Natural killer cell (primary cell): ENCODE data around the gene PHF19. TPM values are rescaled to one million over a fixed set of nuclear protein-coding genes. Genes with fewer than 3 reads are reported as not detected.

Source experiments
- ATAC-seq, 3 donors: fragments of 150-1000 bp in 2 of 3; fragments of 200-7000 bp in 1 of 3; cut with Tn5 transposase; 1 replicate in 1 of 3; 2 replicates in 2 of 3; pipeline ENCODE4 v1.10.0; 2021; ENCODE audit warnings: mild to moderate bottlenecking in 2 of 3, moderate library complexity in 2 of 3
- DNase-seq, 2 donors: peaks; one replicate each; pipeline versions ENCODE4 v3.0.0 to v3.0.0-alpha.2; 2013 to 2021; ENCODE audit warnings: mixed read lengths in 1 of 2
- H3K27ac ChIP-seq: one replicate; pipeline ENCODE4 v1.5.1; 2013; ENCODE audit warnings: mild to moderate bottlenecking, low read length
- H3K27me3 ChIP-seq: one replicate; pipeline ENCODE4 v1.6.1; 2013; ENCODE audit warnings: low read length; ENCODE audit not compliant: control insufficient read depth, insufficient read depth
- H3K36me3 ChIP-seq: one replicate; pipeline ENCODE4 v1.6.1; 2013; ENCODE audit warnings: low read length; ENCODE audit not compliant: control insufficient read depth, insufficient read depth
- H3K4me1 ChIP-seq: one replicate; pipeline ENCODE4 v1.6.1; 2013; ENCODE audit warnings: low read length; ENCODE audit not compliant: control insufficient read depth, insufficient read depth
- H3K4me3 ChIP-seq: one replicate; pipeline ENCODE4 v1.5.1; 2013; ENCODE audit warnings: low read length
- H3K9me3 ChIP-seq: one replicate; pipeline ENCODE4 v1.6.1; 2013; ENCODE audit warnings: low read length; ENCODE audit not compliant: control insufficient read depth, insufficient read depth
- H3K27ac Mint-ChIP-seq, 2 donors: one replicate each; pipeline ENCODE4 v1.8.0; 2022; ENCODE audit warnings: mild to moderate bottlenecking in 2 of 2, mixed read lengths in 2 of 2, moderate library complexity in 1 of 2
- H3K27me3 Mint-ChIP-seq, 2 donors: one replicate each; pipeline ENCODE4 v1.8.0; 2022; ENCODE audit warnings: low read depth in 2 of 2, mixed read lengths in 2 of 2
- H3K36me3 Mint-ChIP-seq: one replicate; pipeline ENCODE4 v1.8.0; 2022; ENCODE audit warnings: mixed read lengths
- H3K4me1 Mint-ChIP-seq, 2 donors: one replicate each; pipeline ENCODE4 v1.8.0; 2022; ENCODE audit warnings: mixed read lengths in 2 of 2
- H3K4me3 Mint-ChIP-seq: one replicate; pipeline ENCODE4 v1.8.0; 2022; ENCODE audit warnings: mild to moderate bottlenecking, moderate library complexity, mixed read lengths
- H3K9me3 Mint-ChIP-seq, 2 donors: one replicate each; pipeline ENCODE4 v1.8.0; 2022; ENCODE audit warnings: mixed read lengths in 2 of 2
- WGBS: methylation state at CpG from one replicate; pipeline ENCODE4 v1.1.7; 2013; ENCODE audit warnings: missing lambda C conversion rate; ENCODE audit not compliant: insufficient coverage; 5-methylcytosine and 5-hydroxymethylcytosine counted together
- intact Hi-C: fragments of 100-400 bp; cut with micrococcal nuclease; formaldehyde crosslinking; loops from one replicate; pipeline ENCODE4 v1.14.2; 2022
- total RNA-seq, 4 donors: library from RNA; stranded (reverse); fragments of 120-200 nt in 1 of 4; gene quantifications; one replicate each; pipeline versions ENCODE4 v1.2.3 to v1.2.4, GENCODE V29; 2013 to 2022
- TF ChIP-seq, protein P1 (sequence below): fragments of 200-600 bp; IDR thresholded peaks from one replicate; pipeline ENCODE4 v1.8.0; 2022; ENCODE audit warnings: antibody characterized with exemption

The PHF19 gene
- total RNA-seq, 3 donors from 2014 or later (not counting 1 experiment from before 2014, with no cell fraction given), result 34.1 to 54.0 (median 47.8) TPM

GRCh38 chr9:120921661-120922181 lies 44.7 kb upstream of the PHF19 start:
- Mint-ChIP-seq H3K9me3 (no peaks in the 10 kb centered on the region), H3K27ac (peak overlapping the region in 1 of 2 donors; percentile 99), H3K4me3 (peak overlapping the region; percentile 28), H3K27me3 (no peaks in the 10 kb centered on the region), H3K36me3 (no peaks in the 10 kb centered on the region), H3K4me1 (peaks cover 64 to 66% of the 10 kb centered on the region in 2 donors)
- intact Hi-C loops, result no loop called here
- ATAC-seq (no peak), DNase-seq (peak in 1 of 2 donors; percentile 47)
- WGBS, result 77% methylated on average over 8 of the region's 8 CpGs
- peaks cover 86% of the 10 kb centered on the region for H3K4me1 ChIP-seq
- no peaks in the 10 kb centered on the region for H3K9me3 ChIP-seq
- TF ChIP-seq, protein P1, sequence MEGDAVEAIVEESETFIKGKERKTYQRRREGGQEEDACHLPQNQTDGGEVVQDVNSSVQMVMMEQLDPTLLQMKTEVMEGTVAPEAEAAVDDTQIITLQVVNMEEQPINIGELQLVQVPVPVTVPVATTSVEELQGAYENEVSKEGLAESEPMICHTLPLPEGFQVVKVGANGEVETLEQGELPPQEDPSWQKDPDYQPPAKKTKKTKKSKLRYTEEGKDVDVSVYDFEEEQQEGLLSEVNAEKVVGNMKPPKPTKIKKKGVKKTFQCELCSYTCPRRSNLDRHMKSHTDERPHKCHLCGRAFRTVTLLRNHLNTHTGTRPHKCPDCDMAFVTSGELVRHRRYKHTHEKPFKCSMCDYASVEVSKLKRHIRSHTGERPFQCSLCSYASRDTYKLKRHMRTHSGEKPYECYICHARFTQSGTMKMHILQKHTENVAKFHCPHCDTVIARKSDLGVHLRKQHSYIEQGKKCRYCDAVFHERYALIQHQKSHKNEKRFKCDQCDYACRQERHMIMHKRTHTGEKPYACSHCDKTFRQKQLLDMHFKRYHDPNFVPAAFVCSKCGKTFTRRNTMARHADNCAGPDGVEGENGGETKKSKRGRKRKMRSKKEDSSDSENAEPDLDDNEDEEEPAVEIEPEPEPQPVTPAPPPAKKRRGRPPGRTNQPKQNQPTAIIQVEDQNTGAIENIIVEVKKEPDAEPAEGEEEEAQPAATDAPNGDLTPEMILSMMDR, result no peak
- no peak overlapping the region for H3K4me3 ChIP-seq
- no peak overlapping the region for H3K27ac ChIP-seq
- no peaks in the 10 kb centered on the region for H3K27me3 ChIP-seq
- peaks cover 26% of the 10 kb centered on the region for H3K36me3 ChIP-seq

GRCh38 chr9:120920806-120921178 lies 43.8 kb upstream of the PHF19 start:
- Mint-ChIP-seq H3K9me3 (no peaks in the 10 kb centered on the region), H3K27me3 (no peaks in the 10 kb centered on the region), H3K27ac (peak overlapping the region; percentile 82 to 99), H3K4me3 (no peak overlapping the region), H3K4me1 (peaks cover 55 to 65% of the 10 kb centered on the region in 2 donors), H3K36me3 (no peaks in the 10 kb centered on the region)
- peaks cover 28% of the 10 kb centered on the region for H3K36me3 ChIP-seq
- ATAC-seq, result no peak
- H3K4me1 ChIP-seq, result peaks cover 85% of the 10 kb centered on the region
- intact Hi-C loops, result no loop called here
- no peak overlapping the region for H3K27ac ChIP-seq
- TF ChIP-seq, protein P1, result no peak
- WGBS, result 50% methylated on average over 2 of the region's 3 CpGs
- DNase-seq, result no peak
- H3K9me3 ChIP-seq, result no peaks in the 10 kb centered on the region
- H3K4me3 ChIP-seq, result no peak overlapping the region
- no peaks in the 10 kb centered on the region for H3K27me3 ChIP-seq

GRCh38 chr9:120919843-120920805 lies 43.1 kb upstream of the PHF19 start:
- peaks cover 82% of the 10 kb centered on the region for H3K4me1 ChIP-seq
- Mint-ChIP-seq H3K4me1 (peaks cover 48 to 58% of the 10 kb centered on the region in 2 donors), H3K27me3 (no peaks in the 10 kb centered on the region), H3K27ac (peak overlapping the region; percentile 82 to 84), H3K9me3 (no peaks in the 10 kb centered on the region), H3K4me3 (peak overlapping the region; percentile 72), H3K36me3 (no peaks in the 10 kb centered on the region)
- no peaks in the 10 kb centered on the region for H3K9me3 ChIP-seq
- TF ChIP-seq, protein P1, result no peak
- intact Hi-C loops, result no loop called here
- peak overlapping the region; percentile 56 for H3K27ac ChIP-seq
- peaks cover 31% of the 10 kb centered on the region for H3K36me3 ChIP-seq
- H3K27me3 ChIP-seq, result no peaks in the 10 kb centered on the region
- no peak overlapping the region for H3K4me3 ChIP-seq
- 30% methylated on average over 5 of the region's 6 CpGs for WGBS
- DNase-seq (peak in 1 of 2 donors; percentile 64), ATAC-seq (peak; percentile 43 to 62 (median 57))
